Stimulated activated CD4-positive, alpha-beta T cell treated with anti-CD3 and anti-CD28 coated beads, TNF-alpha, amount 100 ng/mL, for 24 hours (primary cell): ENCODE results near the gene DTD1.
"Not testable (repeated sequence)": the region's sequence is repeated elsewhere in the genome, so short reads cannot be mapped to it uniquely, and the experiment has no call there.

ENCODE experiments used
- DNase-seq, 3 experiments: peaks; one replicate each; pipeline ENCODE4 v3.0.0-alpha.2; 2020; ENCODE audit warnings: low read depth in 3 of 3

DTD1 gene

DNA sequence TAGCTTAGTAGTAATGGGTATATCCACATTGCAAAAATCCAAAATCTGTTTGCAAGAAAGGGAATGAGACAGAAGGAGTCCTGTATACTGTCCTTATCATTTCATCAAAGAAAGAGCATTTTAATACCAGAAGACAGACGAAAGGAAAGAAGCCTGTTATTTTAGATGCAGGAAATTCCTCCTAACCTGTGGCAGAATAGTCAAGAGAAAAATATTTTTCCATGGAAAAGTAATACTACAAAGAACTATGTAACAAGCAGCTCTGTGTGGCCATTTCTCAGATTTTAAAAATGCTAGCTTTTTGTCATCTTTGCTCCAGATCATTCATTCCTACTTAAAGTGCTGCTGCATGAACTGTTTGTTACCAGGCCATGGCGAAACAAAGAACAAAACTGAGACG is 152.9 kb downstream of the DTD1 start:
- no peak for DNase-seq

DNA sequence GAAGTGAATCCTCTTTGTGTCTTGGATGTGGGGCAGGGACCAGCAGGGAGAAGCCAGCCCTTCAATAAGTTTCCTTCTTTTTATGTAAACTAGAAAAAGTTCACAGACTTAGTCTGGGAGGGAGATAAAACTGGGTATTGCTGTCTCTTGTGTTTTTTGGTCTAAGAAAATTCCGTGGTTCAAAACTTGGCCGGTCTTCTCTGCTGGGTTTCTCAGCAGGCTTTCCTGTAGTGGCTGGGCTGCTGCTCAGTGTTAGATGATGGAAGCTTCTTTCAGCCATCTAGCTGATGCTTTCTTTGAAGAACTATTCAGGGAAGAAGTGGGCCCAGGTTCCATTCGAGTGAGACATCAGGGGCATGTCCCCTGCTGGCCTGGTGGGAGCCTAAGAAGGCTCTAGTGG is 155.0 kb downstream of the DTD1 start:
- no peak for DNase-seq

DNA sequence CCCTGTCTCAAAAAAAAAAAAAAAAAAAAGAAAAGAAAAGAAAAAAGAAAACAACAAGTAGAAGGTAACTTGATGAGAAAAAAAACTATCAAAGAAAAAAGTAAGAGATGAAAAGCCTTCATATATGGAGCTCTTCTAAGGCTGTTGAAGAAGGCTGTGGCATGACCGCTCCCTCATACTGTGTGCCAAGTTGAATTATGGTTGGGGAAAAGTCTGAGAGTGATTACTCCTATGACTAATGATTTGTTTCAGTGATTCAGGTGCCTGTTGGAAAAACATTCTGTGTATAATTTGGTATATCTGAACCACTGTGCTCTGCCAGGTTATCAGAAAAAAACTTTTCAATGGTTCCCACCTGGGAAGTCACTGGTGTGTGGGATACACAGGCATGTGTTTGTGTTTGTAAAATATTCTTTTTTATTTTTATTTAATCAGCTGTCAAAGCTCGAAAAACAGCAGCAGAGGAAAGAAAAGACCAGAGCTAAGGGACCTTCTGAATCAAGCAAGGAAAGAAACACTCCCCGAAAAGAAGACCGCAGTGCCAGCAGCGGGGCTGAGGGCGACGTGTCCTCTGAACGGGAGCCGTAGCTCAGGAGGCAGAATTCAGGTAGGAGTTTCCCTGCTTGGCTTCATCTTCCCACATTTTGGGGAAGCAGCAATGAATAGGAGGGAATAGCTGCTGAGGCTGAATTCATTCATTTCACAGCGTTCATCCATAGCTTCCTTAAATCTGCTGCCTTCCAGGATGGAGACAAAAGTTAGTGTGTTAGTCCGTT is 156.0 kb downstream of the DTD1 start:
- no peak for DNase-seq

DNA sequence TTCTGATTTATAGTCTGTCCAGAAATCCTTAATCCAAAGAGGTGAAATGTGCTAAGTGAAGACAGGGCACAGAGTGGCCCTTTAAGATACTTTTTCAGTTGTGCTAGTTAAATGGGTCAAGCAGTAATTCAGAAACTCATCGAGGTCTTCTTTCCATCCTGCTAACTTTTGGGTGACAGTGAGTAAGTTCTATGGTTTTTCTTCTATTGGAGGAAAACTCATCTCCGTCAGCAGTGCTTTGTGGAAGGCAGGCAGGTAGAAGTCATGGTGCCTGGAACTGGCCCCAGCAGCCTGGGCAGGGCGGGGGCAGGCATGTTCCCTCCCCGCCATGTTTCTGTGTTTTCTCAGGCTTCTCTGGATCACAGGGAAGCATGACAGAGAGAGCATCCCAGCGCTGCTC is 159.2 kb downstream of the DTD1 start:
- no peak for DNase-seq

DNA sequence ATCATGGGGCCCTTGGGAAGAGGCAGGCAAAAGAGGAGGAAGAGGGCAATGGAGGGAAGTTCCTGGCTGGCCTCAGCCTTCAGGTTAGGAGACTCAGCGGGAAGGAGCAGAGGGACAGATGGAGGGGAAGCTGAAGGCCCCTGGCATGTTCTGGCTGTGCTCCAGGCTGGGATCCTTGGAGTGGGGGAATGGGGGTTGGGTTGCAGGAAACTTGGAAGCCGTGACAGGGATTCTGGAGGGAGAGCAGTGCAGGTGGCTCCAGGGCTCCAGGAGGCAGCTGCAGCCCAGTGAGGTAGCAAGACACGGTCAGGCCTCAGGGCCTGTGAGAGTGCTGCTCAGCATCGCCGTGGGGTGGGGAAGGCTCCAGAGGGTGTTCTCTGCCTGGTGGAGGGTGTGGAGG is 161.1 kb downstream of the DTD1 start:
- DNase-seq: no peak

DNA sequence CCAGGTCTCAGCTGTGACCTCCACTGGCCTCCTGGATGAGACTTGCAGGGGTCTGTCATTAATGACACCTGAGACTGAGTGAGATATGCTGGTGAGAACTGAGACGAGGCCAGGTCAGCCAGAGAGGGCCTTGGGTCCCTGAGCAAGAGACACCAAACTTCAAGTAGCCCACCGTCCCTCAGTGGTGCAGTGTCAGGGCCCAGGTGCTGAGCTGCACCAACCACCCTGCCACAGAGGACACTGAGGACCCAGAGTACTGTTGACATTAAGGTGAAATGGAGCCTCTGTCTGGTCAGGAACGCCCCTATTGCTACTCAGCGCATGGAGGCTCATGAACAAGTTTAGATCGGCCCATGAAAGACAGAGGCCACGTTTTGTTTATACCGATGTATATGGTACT is 161.7 kb downstream of the DTD1 start:
- no peak for DNase-seq

DNA sequence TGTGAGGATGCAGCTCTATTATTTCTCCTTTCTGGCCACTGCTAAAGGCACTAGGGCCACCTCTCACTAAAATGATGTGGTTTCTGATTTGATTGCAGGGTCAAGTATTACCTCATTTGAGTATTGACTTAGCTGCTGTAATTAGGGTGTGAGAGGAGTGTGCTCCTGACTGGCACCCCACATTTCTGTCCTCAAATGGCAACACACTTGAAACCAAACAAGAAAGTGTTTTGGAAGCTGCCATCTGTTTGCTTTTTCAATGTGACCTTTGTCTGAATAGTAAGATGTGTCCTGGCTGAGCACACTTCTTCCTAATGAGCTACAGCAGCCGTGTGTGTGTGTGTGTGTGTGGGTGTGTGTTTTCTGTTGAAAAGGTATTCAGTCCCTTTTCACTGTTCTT is 162.9 kb downstream of the DTD1 start:
- DNase-seq: no peak

DNA sequence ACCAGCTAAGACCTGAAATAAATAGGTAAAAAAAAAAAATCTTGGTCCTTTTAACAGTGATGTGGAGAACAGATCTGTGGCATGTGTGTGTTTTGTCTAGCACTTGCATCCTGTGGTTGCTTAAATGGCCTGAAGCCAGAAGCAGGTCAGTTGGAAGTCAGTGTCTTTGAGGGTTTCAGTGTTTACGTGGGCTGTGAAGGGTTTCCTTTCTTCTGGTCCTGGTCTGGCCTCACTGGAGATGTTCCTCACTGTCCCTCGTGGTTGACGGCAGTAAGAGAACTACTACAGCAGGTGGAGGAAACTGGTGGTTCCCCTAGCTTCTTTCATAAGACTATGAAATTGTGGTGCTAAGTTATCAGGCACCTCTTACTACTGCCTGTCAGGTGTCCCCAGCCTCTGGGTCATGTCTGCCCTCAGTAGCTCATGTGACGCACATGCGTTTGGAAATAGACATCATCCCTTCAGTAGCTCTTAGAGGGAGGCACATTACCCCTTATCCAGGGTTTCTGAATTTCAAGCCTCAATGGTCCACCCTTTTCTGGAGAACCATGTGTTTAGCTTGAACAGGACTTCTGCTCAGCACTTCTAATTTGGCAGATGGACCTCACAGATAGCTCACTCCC is 166.3 kb downstream of the DTD1 start:
- DNase-seq: no peak

DNA sequence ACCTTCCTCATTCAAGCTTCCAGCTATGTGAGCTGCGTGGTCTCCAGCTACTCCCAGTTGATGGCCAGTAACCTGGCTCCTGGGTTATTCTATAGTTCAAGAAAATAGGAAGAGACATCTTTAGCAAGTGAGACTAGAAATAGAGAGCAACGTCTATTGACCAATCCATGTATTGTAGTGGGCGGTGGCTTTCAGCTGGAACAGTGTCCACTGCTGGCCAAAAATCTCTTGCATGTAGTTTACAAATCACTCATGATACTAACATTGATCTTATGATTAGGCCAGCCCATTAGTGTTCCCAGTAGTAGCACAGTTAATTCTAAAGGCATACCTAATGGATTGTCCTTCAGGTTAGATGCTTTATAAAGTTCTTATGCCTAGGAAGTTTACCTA is 166.8 kb downstream of the DTD1 start:
- no peak for DNase-seq

DNA sequence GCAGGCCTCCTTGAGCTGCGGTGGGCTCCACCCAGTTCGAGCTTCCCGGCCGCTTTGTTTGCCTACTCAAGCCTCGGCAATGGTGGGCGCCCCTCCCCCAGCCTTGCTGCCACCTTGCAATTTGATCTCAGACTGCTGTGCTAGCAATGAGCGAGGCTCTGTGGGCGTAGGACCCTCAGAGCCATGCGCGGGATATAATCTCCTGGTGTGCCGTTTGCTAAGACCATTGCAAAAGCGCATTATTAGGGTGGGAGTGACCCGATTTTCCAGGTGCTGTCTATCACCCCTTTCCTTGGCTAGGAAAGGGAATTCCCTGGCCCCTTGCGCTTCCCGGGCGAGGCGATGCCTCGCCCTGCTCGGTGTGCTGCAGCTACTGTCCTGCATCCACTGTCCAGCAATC is 173.0 kb downstream of the DTD1 start:
- DNase-seq: not testable (repeated sequence)

DNA sequence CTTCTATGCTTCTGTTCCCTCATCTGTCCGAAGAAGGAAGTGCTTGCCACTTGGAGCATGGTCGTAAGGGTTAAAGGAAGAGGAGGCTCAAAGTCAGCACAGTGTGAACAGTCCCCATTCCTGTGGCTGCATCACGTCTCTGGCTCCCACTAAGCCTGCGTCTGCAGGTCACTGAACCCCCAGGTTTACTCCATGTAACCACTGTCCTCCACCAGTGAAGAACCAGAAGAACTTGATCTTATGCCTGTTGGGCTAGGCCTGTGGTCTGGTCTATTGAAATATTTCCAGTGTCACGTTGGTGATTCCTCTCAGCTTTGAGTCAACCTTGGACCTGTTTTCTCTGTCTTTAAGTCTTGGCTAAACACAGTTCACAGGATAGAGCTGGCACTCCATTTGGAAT is 179.8 kb downstream of the DTD1 start:
- no peak for DNase-seq

DNA sequence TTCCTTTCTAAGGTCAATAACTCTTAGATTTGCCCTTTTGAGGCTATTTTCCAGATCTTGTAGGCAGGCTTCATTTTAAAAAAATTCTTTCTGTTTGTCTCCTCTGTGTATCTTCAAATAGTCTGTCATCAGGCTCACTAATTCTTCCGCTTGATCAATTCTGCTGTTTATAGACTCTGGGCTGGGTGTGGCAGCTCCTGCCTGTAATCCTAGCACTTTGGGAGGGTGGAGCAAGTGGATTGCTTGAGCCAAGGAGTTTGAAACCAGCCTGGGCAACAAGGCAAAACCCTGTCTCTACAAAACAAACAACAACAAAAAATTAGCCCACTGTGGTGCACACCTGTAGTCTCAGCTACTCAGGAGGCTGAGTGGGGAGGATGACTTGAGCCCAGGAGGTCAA is 185.7 kb downstream of the DTD1 start:
- DNase-seq: no peak

DNA sequence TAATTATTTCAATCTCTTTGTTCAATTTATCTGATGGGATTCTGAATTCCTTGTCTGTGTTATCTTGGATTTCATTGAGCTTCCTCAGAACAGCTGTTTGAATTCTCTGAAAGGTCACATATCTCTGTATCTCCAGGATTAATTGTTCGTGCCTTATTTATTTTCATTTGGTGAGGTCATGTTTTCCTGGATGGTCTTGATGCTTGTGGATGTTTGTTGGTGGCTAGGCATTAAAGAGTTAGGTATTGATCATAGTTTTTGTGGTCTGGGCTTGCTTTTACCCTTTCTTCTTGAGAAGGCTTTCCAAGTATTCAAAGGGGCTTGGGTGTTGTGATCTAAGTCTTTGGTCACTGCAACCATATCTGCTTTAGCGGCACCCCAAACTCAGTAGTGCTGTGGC is 186.4 kb downstream of the DTD1 start:
- no peak for DNase-seq

DNA sequence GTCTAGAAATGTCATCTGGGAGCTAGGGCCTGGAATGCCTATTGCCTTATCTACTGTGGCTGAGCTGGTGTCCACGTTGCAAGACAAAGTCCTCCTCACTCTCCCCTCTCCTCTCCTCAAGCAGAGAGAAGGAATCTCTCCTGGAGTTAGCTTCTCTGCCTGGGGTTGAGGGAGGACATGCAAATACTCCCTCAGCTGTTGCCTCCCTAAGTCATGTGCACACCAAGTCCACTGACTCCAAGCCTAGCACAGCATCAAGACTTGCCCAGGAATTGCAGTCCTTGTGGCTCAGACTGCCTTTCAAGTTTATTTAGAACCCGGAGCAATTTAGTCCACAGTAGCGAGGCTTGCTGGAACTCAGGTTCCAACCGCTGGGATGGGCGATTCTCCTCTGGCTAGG is 187.8 kb downstream of the DTD1 start:
- no peak for DNase-seq

DNA sequence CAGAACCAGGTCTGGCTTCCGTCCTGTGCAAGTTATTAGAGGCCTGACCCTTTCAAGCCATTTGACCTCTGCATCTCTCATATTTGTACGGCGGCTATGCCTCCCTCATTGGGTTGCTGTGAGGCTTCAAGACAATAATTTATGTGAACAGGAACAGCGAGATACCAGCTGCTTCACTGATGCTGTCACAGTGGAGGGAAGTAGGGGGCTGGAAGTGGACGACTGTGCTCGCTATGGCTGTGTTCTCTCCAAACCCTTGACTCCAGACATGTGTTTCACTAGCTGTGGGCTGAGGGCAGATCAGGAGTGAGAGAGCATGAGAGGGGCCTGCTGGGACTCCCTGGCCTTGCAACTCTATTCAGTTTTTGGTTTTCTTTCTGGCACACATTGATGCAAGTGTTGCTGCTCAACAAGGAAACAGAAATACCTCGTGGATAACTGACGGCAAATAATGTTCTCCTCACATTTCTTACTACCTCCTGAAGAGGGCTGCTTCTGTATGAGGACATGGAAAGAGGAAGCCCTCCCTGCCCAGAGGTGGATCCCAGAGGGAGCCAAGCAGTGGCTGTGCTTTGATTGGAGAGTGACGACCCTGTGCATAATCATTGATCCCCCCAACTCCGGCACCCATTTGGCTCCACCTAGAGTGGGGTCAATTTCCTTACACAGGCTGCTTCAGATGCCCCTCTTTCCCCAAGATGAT is 191.0 kb downstream of the DTD1 start:
- no peak for DNase-seq

DNA sequence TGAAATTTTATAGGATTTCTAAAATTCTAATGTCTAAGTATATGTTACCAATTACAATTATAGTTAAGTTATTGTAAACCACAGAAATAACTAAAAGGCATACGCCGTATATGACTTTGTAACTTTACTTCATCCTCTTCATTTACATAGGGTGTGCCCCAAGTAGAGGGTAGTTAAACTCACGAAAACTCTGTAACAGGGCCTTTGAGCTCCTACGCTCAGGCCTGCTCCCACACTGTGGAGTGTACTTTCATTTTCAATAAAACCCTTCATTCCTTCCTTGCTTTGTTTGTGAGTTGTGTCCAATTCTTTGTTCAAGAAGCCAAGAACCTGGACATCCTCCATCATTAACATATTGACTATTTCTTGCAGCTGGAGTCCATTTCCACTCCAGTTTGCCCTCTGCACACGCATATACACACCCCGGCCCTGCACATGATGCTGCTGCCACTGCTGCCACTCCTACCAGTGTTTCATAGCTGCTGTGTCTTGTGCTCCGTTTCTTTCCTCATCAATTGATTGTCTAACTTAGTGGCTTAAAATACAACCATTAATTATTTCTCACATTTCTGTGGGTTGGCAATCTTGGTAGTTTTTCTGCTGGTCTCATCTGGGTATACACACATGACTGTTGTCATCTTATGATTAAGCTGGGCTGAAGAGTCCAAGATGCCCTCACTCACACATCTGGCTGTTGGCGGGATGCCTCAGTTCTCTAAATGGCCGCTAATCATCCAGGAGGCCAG is 192.7 kb downstream of the DTD1 start:
- DNase-seq: no peak

DNA sequence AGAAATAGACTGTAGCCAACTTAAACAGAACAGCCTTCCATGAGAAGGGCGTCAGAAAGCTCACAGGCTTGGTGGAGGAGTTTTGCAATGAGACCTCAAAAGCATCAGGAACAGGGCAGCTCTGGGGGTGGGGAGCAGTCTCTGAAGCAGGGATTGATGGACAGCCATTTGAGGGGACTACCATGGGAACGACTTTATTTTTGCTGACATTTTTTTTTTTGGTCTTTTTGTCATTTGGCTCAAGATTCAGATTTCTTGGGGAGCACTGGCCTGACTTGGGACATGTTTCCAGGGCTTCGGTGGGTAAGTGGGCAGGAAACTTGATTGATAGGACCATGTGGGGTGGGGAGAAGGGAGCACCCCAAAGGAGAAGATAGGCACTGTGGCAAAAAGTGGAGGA is 193.7 kb downstream of the DTD1 start:
- no peak for DNase-seq

DNA sequence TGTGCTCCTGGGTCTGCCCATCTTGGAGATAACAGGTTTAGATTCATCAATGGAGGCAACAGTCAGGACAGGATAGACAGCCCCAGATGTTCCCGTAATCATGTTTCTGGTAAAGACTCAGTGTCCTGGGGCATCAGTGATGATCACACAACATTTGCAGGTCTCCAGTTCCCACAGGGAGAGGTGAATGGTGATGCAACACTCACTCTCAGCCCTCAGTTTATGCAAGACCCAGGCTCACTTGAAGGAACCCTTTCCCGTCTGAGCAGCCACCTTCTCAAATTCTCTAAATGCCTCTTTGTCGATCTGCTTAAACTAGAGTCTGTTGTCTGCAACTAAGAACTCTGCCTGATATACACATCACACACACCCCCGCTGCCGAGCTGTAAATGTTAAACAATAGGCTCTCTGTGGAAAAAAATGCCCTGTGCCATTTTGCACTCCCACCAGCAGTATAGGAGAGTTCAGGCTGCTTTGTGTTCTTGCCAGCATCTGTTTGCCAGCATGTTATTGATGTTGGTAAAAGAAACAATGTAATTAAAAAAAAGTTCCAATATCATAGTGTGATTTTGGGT is 195.6 kb downstream of the DTD1 start:
- no peak for DNase-seq

DNA sequence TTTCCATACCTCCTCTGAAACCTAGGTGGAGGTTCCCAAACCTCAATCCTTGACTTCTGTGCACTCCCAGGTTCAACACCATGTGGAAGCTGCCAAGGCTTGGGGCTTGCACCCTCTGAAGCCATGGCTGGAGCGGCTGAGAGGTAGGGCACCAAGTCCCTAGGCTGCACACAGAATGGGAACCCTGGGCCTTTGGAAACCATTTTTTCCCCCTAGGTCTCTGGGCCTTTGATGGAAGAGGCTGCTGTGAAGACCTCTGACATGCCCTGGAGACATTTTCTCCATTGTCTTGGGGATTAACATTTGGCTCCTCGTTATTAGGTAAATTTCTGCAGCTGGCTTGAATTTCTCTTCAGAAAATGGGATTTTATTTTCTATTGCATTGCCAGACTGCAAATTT is 199.2 kb downstream of the DTD1 start:
- not testable (repeated sequence) for DNase-seq

DNA sequence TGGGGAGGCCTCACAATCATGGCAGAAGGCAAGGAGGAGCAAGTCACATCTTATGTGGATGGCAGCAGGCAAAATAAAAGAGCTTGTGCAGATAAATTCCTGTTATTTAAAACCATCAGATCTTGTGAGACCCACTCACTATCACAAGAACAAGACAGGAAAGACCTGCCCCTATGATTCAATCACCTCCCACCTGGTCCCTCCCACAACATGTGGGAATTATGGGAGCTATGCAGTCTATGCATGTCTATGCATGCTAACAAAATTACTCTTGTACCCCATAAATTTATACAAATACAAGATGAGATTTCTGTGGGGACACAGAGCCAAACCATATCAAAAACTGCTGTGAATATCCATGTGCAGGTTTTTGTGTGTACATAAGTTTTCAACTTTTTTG is 200.2 kb downstream of the DTD1 start:
- no peak for DNase-seq

DNA sequence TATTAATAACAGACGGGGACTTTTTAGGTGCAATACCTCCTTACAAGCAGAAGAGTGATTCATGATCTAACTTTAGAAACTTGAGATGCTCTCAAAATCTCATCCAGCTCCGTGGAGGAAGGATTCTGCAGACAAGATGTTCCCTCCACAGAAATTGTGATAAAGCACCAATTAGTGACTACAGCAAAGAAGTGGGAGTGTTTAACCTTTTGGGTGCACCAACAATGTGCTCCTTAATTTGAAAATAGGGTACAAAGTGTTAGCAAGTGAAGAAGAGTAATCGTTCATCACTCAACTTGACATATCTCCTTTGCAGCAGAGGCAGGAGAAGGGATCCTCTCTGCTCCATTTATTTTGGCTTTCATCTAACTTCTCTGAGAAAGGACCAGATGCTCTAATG is 202.9 kb downstream of the DTD1 start:
- no peak for DNase-seq
